Activated CD8-positive, alpha-beta memory T cell treated with anti-CD3 and anti-CD28 coated beads, Interleukin-2, amount 50 U/mL, for 1 hour (primary cell): Measurements from ENCODE around the gene RALGPS1.

Experiments used
- DNase-seq: peaks from one replicate; pipeline ENCODE4 v3.0.0-alpha.2; 2020; ENCODE audit errors: extremely low read depth

The RALGPS1 gene

GRCh38 chr9:126956917-126957686 is 42.5 kb downstream of the RALGPS1 start:
- no peak for DNase-seq

- no peak for DNase-seq
These were observed 43.1 kb downstream of the RALGPS1 start for GRCh38 chr9:126957687-126958053.

- no peak for DNase-seq
These were observed 44.8 kb downstream of the RALGPS1 start for GRCh38 chr9:126959336-126959735.

GRCh38 chr9:126959917-126960316 is 45.3 kb downstream of the RALGPS1 start:
- DNase-seq: no peak

GRCh38 chr9:126962336-126962735 is 47.8 kb downstream of the RALGPS1 start:
- DNase-seq: no peak

GRCh38 chr9:126965077-126965476 is 50.5 kb downstream of the RALGPS1 start:
- DNase-seq: no peak

- DNase-seq: peak; percentile 4
These were observed 51.2 kb downstream of the RALGPS1 start for GRCh38 chr9:126965541-126966428.

- DNase-seq: no peak
These were observed 56.7 kb downstream of the RALGPS1 start for GRCh38 chr9:126971261-126971660.

- DNase-seq: no peak
These were observed 59.3 kb downstream of the RALGPS1 start for GRCh38 chr9:126973651-126974529.

GRCh38 chr9:126974594-126974993 is 60.0 kb downstream of the RALGPS1 start:
- DNase-seq: no peak

- DNase-seq: no peak
These were observed 61.0 kb downstream of the RALGPS1 start for GRCh38 chr9:126975327-126976220.

GRCh38 chr9:126979461-126979860 is 64.9 kb downstream of the RALGPS1 start:
- no peak for DNase-seq

GRCh38 chr9:126980231-126980630 is 65.6 kb downstream of the RALGPS1 start:
- no peak for DNase-seq

GRCh38 chr9:126981218-126981617 is 66.6 kb downstream of the RALGPS1 start:
- DNase-seq: no peak

GRCh38 chr9:126982215-126983002 is 67.8 kb downstream of the RALGPS1 start:
- no peak for DNase-seq

GRCh38 chr9:126983767-126984166 is 69.2 kb downstream of the RALGPS1 start:
- DNase-seq: no peak

GRCh38 chr9:126984969-126985368 is 70.4 kb downstream of the RALGPS1 start:
- no peak for DNase-seq

GRCh38 chr9:126985870-126986498 is 71.4 kb downstream of the RALGPS1 start:
- DNase-seq: peak; percentile 80

GRCh38 chr9:126986506-126986951 is 71.9 kb downstream of the RALGPS1 start:
- peak; percentile 12 for DNase-seq

- DNase-seq: no peak
These were observed 74.3 kb downstream of the RALGPS1 start for GRCh38 chr9:126988857-126989256.
